Sigmoid colon (tissue), 4 donors: ENCODE data around the gene VPREB1.

ENCODE experiments used
- EP300 ChIP-seq, 4 donors: sonication (generic); formaldehyde crosslinking; IDR thresholded peaks; one replicate each; pipeline ENCODE4 v1.6.1; 2017; ENCODE audit warnings: antibody characterized with exemption in 4 of 4
- POLR2A ChIP-seq, 2 donors: fragments of 450-650 bp; IDR thresholded peaks; one replicate each; pipeline ENCODE4 v1.6.1; 2016; ENCODE audit warnings: antibody characterized with exemption in 2 of 2, mild to moderate bottlenecking in 2 of 2, moderate library complexity in 2 of 2
- TF ChIP-seq, protein P1 (sequence below), 4 experiments: fragments of 450-650 bp in 3 of 4; fragments of 200-600 bp in 1 of 4; IDR thresholded peaks; one replicate each; pipeline ENCODE4 v1.5.1; 2016 to 2019; ENCODE audit warnings: antibody characterized with exemption in 4 of 4, mild to moderate bottlenecking in 3 of 4, moderate library complexity in 2 of 4

- TF ChIP-seq, protein P1, sequence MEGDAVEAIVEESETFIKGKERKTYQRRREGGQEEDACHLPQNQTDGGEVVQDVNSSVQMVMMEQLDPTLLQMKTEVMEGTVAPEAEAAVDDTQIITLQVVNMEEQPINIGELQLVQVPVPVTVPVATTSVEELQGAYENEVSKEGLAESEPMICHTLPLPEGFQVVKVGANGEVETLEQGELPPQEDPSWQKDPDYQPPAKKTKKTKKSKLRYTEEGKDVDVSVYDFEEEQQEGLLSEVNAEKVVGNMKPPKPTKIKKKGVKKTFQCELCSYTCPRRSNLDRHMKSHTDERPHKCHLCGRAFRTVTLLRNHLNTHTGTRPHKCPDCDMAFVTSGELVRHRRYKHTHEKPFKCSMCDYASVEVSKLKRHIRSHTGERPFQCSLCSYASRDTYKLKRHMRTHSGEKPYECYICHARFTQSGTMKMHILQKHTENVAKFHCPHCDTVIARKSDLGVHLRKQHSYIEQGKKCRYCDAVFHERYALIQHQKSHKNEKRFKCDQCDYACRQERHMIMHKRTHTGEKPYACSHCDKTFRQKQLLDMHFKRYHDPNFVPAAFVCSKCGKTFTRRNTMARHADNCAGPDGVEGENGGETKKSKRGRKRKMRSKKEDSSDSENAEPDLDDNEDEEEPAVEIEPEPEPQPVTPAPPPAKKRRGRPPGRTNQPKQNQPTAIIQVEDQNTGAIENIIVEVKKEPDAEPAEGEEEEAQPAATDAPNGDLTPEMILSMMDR (IDR thresholded peaks at IDR 0.05): no peak
- TF ChIP-seq EP300 (IDR thresholded peaks at IDR 0.05) (no peak), POLR2A (IDR thresholded peaks at IDR 0.05) (no peak)
Measured at GRCh38 chr22:22197993-22198402, 46.6 kb upstream of the VPREB1 start.
